ENCODE data around the gene DUSP9. TPM values are rescaled to one million over a fixed set of nuclear protein-coding genes. Genes with fewer than 3 reads are reported as not detected.

The DUSP9 gene
- total RNA-seq, 2 donors from 2014 or later, result 3.5 TPM; not detected in 1

DNA sequence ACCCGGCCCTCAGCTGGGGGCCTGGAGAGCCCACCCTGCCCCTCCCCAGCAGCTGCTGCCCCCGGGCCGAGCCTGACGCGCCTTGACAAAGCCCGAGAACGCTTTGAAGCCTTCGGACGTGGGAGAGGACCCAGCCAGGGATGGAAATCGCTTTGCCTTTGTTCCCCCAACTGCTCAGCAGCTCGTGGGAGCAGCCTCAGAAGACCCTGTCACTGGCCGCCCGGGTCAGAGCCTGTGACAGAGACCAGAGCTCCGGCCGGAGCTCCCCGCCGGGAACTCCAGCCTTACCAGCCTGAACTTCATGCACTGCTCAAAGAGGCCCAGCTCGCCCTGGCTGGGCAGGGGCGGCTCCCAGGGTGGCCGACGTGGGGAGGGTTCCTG, 38.1 kb downstream of the DUSP9 start:
- intact Hi-C loops (cut with DNase I), result no loop called here
- no peaks in the 10 kb centered on the region for H3K4me1 ChIP-seq (replicated peaks)
- no peak for DNase-seq (ENCODE audit: low spot score)
- no peak for TF ChIP-seq CTCF (IDR thresholded peaks at IDR 0.05)
- TF ChIP-seq POLR2A (IDR thresholded peaks at IDR 0.05), result no peak
- TF ChIP-seq POLR2AphosphoS5 (IDR thresholded peaks at IDR 0.05), result no peak
- H3K27me3 ChIP-seq (replicated peaks; ENCODE audit: insufficient read depth), result no peaks in the 10 kb centered on the region
- H3K27ac ChIP-seq, result no peak overlapping the region
- no peaks in the 10 kb centered on the region for H3K9me3 ChIP-seq
- WGBS, result no CpG with 5 or more reads among the region's 21 CpGs
- no peak overlapping the region for H3K4me3 ChIP-seq
- no peaks in the 10 kb centered on the region for H3K36me3 ChIP-seq

DNA sequence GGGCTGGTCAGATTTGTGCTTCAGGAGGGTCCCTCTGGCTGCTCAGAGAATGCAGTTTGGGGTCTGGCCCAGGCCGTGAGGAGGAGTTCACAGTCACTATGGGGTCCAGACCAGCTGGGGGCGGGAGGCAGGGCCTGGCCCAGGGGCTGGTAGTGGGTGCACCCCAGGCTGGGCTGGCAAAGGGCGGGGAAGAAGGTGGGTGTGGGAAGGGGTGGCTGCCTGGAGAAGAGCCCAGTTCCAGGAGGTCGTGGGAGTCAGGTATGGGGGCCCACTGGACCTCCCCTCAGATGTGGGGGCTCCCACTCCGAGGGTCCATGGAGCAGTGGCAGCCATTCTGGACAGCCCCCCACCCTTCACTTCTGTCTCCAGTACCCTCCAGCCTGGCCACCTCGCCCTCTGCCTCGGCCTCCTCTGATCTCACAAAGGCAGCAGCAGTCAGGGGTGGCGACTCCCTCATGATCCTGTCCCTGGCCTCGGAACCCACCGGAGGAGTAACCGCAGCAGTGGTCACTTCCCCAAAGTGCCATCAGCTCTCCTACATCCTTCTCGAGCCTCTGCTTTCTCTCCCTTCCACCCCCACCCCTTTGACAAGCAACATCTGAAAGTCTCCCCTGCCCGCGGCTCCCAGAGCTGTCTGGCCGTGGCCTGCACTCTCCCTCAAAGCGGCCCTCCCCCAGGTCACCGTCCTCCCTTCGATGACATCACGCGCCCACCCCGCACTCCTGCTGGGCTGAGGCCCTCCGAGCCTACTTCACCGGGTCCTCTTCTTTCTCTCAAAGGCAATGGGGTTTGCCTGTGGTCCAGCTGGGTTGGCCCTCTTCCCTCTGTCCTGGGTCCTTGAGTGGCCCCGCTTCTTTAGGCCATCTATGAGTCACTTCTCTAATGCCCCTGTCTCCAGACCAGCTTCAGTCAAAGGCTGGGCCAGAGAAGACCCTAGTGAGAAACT, 39.0 kb downstream of the DUSP9 start:
- no peaks in the 10 kb centered on the region for H3K4me1 ChIP-seq (replicated peaks)
- H3K27me3 ChIP-seq (replicated peaks; ENCODE audit: insufficient read depth), result no peaks in the 10 kb centered on the region
- no peaks in the 10 kb centered on the region for H3K9me3 ChIP-seq
- intact Hi-C loops (cut with DNase I), result no loop called here
- TF ChIP-seq POLR2AphosphoS5 (IDR thresholded peaks at IDR 0.05) (no peak), POLR2A (IDR thresholded peaks at IDR 0.05) (no peak), CTCF (IDR thresholded peaks at IDR 0.05) (no peak)
- WGBS, result 80% methylated on average over 19 of the region's 24 CpGs
- no peaks in the 10 kb centered on the region for H3K36me3 ChIP-seq
- H3K4me3 ChIP-seq, result no peak overlapping the region
- DNase-seq (ENCODE audit: low spot score), result no peak
- H3K27ac ChIP-seq, result no peak overlapping the region

- TF ChIP-seq POLR2AphosphoS5 (IDR thresholded peaks at IDR 0.05), result no peak
- no peaks in the 10 kb centered on the region for H3K27me3 ChIP-seq (replicated peaks; ENCODE audit: insufficient read depth)
- no peaks in the 10 kb centered on the region for H3K9me3 ChIP-seq
- DNase-seq (ENCODE audit: low spot score), result no peak
- H3K4me1 ChIP-seq (replicated peaks), result no peaks in the 10 kb centered on the region
- H3K36me3 ChIP-seq, result no peaks in the 10 kb centered on the region
- intact Hi-C loops (cut with DNase I), result no loop called here
- WGBS, result 57% methylated on average over 7 of the region's 9 CpGs
- H3K27ac ChIP-seq, result no peak overlapping the region
- no peak overlapping the region for H3K4me3 ChIP-seq
These were observed 39.7 kb downstream of the DUSP9 start for GRCh38 chrX:153686711-153687110.

DNA sequence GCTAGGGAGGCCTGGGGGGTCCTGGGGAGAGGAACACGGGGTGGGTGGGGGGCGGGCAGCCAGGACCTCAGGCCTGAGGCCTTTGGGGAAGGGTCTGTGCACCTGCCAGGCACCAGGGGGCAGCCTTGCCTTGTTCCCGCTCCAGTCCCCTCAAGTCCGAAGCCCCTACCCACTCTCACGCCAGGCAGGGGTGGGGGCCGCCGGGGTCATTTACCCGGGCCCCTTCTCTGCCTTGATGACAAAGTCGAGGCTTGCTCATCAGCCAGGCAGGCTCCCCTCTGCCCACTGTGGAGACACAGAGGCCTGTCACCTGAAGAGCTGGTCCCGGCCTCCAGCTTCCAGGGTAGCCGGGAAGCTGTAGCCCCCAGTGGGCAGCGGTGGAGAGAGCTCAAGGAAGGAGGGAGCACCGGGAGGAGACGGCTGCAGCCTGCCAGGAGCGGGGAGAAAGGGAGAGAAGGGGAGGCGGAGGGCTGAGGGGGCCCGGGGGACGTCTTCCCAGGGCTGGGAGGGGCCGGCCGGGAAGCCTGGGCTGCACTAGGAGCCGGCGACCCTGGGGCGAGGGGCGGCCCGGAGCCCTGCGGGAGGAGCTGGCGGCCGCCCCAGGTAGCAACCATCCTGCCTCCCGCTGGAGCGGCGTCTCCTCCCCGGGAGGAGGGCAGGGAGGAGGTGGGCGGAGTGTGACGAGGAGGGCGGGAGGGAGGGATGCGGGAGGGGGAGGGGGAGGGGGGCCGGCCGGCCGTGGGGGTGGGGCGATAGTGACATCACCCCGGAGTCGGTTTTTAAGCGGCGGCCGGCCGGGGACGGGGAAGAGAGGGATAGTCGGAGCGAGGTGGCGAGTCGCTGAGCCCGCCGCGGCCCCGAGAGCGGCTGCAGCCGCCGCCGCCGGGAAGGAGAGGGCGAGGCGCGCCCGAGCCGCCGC, 40.4 kb downstream of the DUSP9 start, which contains the start of gene SLC6A8:
TSS of gene SLC6A8 (plus strand) at position 806 of the 919 bp plus-strand sequence. CDS start 649 bp downstream, outside the sequence.
- H3K36me3 ChIP-seq, result no peaks in the 10 kb centered on the region
- intact Hi-C loops (cut with DNase I), result no loop called here
- 0% methylated on average over 8 of the region's 66 CpGs for WGBS
- H3K4me3 ChIP-seq, result peak within 1 kb of the TSS; percentile 33 to 42
- H3K27me3 ChIP-seq (replicated peaks; ENCODE audit: insufficient read depth), result no peaks in the 10 kb centered on the region
- no peaks in the 10 kb centered on the region for H3K4me1 ChIP-seq (replicated peaks)
- H3K27ac ChIP-seq, result peak within 1 kb of the TSS; percentile 54 to 85
- DNase-seq (ENCODE audit: low spot score), result peak; percentile 65
- H3K9me3 ChIP-seq, result no peaks in the 10 kb centered on the region
- TF ChIP-seq POLR2A (IDR thresholded peaks at IDR 0.05) (peak; percentile 44), CTCF (IDR thresholded peaks at IDR 0.05) (peak in 2 of 4 experiments; percentile 9 to 17), POLR2AphosphoS5 (IDR thresholded peaks at IDR 0.05) (no peak)

DNA sequence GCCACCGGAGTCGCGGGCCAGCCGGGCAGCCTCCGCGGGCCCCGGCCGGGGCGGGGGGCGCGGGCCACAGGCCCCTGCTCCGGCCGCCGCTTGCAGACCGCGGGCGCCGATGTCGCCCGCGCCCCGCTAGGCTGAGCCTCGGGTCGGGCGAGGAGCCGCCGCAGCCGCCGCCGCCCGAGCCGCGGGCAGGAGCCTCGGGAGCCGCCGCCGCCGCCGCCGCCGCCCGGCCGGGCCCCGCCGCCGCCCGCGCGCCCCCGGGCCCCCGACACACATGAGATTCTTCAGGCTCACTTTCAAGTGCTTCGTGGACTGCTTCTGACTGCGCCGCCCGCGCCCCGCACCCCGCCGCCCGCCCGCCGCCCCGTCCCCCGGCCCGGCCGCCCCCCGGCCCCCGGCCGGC, 41.1 kb downstream of the DUSP9 start:
- no peaks in the 10 kb centered on the region for H3K4me1 ChIP-seq (replicated peaks)
- WGBS, result 0% methylated on average over 18 of the region's 69 CpGs
- intact Hi-C loops (cut with DNase I), result no loop called here
- H3K27me3 ChIP-seq (replicated peaks; ENCODE audit: insufficient read depth), result no peaks in the 10 kb centered on the region
- H3K36me3 ChIP-seq, result no peaks in the 10 kb centered on the region
- no peak for TF ChIP-seq POLR2A (IDR thresholded peaks at IDR 0.05)
- no peak for TF ChIP-seq POLR2AphosphoS5 (IDR thresholded peaks at IDR 0.05)
- TF ChIP-seq CTCF (IDR thresholded peaks at IDR 0.05), result no peak
- no peak overlapping the region for H3K27ac ChIP-seq
- H3K4me3 ChIP-seq, result no peak overlapping the region
- DNase-seq (ENCODE audit: low spot score), result no peak
- no peaks in the 10 kb centered on the region for H3K9me3 ChIP-seq

Data from prostate gland (tissue), 2 donors.